22Rv1 (cell line): ENCODE measurements around the gene ZFYVE19.

Experiments
- H3K27ac ChIP-seq: fragments of 450-650 bp; 2 replicates; pipeline ENCODE4 v1.5.1; 2017
- ZFX ChIP-seq: fragments of 450-650 bp; IDR thresholded peaks from 2 replicates; pipeline ENCODE4 v1.6.1; 2017; ENCODE audit warnings: antibody characterized with exemption, borderline replicate concordance
- TF ChIP-seq, protein P1 (sequence below): fragments of 450-650 bp; IDR thresholded peaks from 2 replicates; pipeline ENCODE4 v1.5.1; 2017; ENCODE audit warnings: mild to moderate bottlenecking

ZFYVE19 gene

DNA sequence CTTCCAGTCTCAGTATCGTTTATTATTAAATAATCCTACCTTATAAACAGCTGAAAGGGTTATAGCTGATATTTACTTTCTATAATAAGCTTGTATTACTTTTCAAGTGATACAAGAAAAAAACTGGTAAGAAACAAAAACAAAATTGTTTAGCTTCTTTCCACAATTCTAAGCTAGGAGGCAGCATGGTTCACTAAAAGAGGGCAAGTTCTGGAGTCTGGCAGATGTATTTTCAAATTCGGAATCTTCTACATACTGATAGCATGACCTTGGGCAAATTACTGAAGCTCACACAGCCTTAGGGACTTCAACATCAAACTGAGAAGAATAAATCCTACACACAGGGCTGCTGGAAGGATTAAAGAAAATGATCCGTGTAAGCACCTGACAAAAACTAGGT lies 21.7 kb upstream of the ZFYVE19 start:
- H3K27ac ChIP-seq, result peak overlapping the region; percentile 87; the same call in 1 of the 2 replicates
- no peak for TF ChIP-seq ZFX
- TF ChIP-seq, protein P1, sequence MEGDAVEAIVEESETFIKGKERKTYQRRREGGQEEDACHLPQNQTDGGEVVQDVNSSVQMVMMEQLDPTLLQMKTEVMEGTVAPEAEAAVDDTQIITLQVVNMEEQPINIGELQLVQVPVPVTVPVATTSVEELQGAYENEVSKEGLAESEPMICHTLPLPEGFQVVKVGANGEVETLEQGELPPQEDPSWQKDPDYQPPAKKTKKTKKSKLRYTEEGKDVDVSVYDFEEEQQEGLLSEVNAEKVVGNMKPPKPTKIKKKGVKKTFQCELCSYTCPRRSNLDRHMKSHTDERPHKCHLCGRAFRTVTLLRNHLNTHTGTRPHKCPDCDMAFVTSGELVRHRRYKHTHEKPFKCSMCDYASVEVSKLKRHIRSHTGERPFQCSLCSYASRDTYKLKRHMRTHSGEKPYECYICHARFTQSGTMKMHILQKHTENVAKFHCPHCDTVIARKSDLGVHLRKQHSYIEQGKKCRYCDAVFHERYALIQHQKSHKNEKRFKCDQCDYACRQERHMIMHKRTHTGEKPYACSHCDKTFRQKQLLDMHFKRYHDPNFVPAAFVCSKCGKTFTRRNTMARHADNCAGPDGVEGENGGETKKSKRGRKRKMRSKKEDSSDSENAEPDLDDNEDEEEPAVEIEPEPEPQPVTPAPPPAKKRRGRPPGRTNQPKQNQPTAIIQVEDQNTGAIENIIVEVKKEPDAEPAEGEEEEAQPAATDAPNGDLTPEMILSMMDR, result no peak

DNA sequence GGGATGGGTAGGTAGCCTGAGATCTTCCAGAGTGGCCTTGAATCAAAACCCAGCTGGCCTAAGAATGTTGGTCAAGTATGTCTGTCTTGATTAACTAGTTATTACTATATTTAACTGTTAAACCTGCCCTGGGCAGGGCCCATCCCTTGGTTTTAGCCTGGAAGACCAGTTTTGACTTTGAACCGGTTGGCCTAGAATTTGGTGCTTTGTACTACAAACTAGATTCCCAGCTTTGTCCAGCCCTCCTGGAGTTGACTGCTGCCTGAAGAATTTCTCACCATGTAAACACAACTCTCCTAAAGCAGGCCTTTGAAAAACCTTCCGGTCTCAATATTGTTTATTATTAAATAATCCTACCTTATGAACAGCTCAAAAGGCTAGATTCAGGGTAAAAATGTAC lies 21.1 kb upstream of the ZFYVE19 start:
- H3K27ac ChIP-seq, result peak overlapping the region; percentile 87
- no peak for TF ChIP-seq ZFX
- TF ChIP-seq, protein P1, result no peak

DNA sequence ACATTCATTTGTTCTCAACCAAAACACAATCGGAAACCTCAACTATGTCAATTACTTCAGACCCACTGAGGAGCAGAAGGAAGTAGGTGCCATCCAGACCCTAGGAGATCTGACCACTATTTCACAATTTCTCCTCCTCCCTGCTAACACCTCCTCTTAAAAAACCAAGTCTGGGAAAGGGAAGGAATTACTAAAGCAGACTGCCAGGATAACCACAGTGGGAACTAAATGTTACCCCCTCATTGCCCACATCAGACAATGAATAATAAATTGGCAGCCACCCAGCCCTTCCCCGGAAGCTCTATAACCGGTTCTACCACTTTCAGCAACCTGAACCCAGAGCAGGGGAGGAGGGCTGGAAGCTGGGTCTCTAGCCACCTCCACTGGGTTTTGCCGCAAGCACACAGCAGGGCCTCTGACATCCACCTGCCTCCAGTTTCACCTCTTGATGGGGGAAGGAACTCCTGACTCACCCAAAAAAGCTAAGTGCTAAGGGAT lies 19.5 kb upstream of the ZFYVE19 start:
- TF ChIP-seq ZFX, result no peak
- TF ChIP-seq, protein P1, result no peak
- H3K27ac ChIP-seq, result peak overlapping the region; percentile 87

DNA sequence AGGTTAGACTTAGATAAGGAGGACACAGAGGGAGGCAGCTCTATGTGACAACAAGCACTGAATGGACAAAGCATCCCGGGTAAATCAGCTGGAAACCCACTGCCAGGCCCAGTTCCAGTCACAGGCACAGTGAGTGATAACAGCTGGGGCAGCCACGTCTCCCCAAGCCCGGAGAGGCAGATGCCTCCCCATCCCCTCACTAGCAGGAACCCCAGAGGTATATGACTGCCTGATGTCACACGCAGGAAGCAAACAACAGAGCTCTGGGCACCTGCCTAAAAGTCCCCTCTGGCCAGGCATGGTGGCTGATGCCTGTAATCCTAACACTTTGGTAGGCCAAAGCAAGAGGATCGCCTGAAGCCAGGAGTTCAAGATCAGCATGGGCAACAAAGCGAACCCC lies 18.9 kb upstream of the ZFYVE19 start:
- H3K27ac ChIP-seq, result peak overlapping the region; percentile 87

DNA sequence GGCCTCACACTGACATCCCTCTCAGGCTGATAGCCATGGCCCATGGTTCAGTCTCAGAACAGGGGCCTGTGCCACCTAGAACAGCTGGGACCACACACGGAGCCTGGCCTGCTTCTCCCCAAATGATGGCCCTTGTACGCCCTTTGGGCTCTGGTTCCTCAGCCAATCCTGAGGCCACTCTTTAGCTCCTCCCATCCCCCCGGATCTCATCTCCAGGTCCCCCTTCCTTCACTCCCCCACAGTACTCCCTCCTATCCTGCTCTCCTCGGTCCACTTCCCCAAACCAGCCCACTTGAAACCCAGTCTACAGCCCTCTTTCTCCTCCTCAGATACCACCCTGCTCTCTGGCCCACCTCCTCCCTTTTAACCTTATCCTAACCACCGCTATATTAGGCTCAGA lies 17.8 kb upstream of the ZFYVE19 start:
- no peak overlapping the region for H3K27ac ChIP-seq
- TF ChIP-seq ZFX, result no peak
- TF ChIP-seq, protein P1, result no peak

More for the DNA sequence above, 18.9 kb upstream of the ZFYVE19 start:
- TF ChIP-seq ZFX, result no peak
- TF ChIP-seq, protein P1, result no peak

DNA sequence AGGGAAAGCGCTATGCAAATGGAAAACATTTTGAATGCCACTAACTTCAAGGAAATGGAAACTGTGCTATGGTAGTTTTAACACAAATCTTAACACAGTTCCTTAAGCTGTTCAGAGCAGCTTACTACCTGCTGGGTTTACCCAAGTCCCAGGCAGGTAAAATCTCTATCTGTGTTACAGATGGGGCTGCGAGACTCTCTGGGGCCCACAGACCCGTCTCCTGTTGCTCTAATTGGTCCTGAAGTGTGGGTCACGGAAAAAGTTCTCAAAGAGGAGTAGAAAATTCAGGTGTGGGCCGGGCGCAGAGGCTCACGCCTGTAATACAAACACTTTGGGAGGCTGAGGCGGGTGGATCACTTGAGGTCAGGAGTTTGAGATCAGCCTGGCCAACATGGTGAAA lies 16.9 kb upstream of the ZFYVE19 start:
- H3K27ac ChIP-seq, result no peak overlapping the region
- TF ChIP-seq, protein P1, result no peak
- TF ChIP-seq ZFX, result no peak

DNA sequence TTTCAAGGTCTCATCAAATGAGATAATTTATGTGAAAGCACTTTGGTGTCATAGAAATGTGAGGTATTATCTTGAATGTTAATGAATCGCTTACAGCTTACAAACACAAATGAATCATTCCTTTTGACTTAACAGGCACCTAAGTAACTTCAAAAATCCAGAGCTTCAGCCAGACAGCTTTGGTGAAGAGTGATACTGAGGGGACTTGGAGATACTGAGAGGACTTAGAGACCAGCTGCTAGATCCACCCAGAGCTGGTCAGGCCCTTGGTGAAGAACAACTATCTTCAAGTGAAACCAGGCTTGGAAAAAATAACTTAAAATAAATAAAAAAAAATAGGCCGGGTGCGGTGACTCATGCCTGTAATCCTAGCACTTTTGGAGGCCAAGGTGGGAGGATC lies 16.2 kb upstream of the ZFYVE19 start:
- H3K27ac ChIP-seq, result no peak overlapping the region
- TF ChIP-seq, protein P1, result no peak
